Measurements from ENCODE around the gene CCDC92B.

DNA sequence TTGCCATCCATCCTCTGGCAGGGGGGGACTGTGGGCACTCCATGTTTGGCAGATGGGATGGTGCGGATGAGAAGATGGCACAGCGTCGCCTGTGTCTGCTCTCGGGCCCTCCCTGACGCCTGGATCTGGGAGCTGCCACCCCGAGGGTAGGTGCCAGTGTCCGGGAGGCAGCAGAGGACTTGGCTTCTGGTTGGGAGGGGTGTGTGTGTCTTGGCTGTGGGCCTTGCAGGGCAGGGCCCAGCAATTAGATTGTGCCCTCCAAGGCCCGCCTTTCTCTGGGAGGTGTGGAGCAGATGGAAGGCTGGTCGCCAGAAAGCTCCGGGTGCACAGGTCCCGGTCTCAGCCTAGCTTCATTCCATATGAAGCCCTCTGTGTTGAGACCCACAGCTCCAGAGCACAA, 48.2 kb upstream of the CCDC92B start:
- TF ChIP-seq, protein P1, sequence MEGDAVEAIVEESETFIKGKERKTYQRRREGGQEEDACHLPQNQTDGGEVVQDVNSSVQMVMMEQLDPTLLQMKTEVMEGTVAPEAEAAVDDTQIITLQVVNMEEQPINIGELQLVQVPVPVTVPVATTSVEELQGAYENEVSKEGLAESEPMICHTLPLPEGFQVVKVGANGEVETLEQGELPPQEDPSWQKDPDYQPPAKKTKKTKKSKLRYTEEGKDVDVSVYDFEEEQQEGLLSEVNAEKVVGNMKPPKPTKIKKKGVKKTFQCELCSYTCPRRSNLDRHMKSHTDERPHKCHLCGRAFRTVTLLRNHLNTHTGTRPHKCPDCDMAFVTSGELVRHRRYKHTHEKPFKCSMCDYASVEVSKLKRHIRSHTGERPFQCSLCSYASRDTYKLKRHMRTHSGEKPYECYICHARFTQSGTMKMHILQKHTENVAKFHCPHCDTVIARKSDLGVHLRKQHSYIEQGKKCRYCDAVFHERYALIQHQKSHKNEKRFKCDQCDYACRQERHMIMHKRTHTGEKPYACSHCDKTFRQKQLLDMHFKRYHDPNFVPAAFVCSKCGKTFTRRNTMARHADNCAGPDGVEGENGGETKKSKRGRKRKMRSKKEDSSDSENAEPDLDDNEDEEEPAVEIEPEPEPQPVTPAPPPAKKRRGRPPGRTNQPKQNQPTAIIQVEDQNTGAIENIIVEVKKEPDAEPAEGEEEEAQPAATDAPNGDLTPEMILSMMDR (IDR thresholded peaks at IDR 0.05): no peak
- no peak for TF ChIP-seq POLR2A (IDR thresholded peaks at IDR 0.05)

All from lower leg skin (tissue), 3 donors.